Ovary (tissue), 9 donors: Measurements from ENCODE around the gene ERFE. TPM values are rescaled to one million over a fixed set of nuclear protein-coding genes. Genes with fewer than 3 reads are reported as not detected.

Experiments
- DNase-seq, 5 donors: peaks; one replicate each; pipeline ENCODE4 v3.0.0-alpha.2; 2019 to 2020
- H3K27ac ChIP-seq, 2 donors: fragments of 200-600 bp; one replicate each; pipeline versions ENCODE4 v1.5.1 to v1.8.0; 2019 to 2022
- H3K27me3 ChIP-seq: fragments of 200-600 bp; one replicate; pipeline ENCODE4 v1.8.0; 2022
- H3K36me3 ChIP-seq: fragments of 200-600 bp; sonication (generic); one replicate; pipeline ENCODE4 v1.5.1; 2019
- H3K4me1 ChIP-seq: one replicate; pipeline ENCODE4 v1.8.1; 2013; ENCODE audit warnings: mild to moderate bottlenecking, moderate library complexity; ENCODE audit not compliant: insufficient read depth
- H3K4me3 ChIP-seq: fragments of 200-600 bp; sonication (generic); one replicate; pipeline ENCODE4 v1.5.1; 2017
- H3K9me3 ChIP-seq, 2 donors: fragments of 200-600 bp in 1 of 2; sonication (generic) in 1 of 2; one replicate each; pipeline versions ENCODE4 v1.5.1 to v1.8.1; 2013 to 2019; ENCODE audit warnings: mild to moderate bottlenecking in 1 of 2, moderate library complexity in 1 of 2
- CTCF ChIP-seq, 3 donors: fragments of 450-650 bp in 2 of 3; fragments of 200-600 bp in 1 of 3; IDR thresholded peaks; one replicate each; pipeline versions ENCODE4 v1.5.1 to v1.8.0; 2016 to 2022; ENCODE audit warnings: antibody characterized with exemption in 3 of 3, mild to moderate bottlenecking in 1 of 3
- EP300 ChIP-seq: sonication (generic); formaldehyde crosslinking; IDR thresholded peaks from one replicate; pipeline ENCODE4 v1.6.1; 2017; ENCODE audit warnings: antibody characterized with exemption
- POLR2A ChIP-seq: fragments of 450-650 bp; IDR thresholded peaks from one replicate; pipeline ENCODE4 v1.6.1; 2017; ENCODE audit warnings: antibody characterized with exemption, mild to moderate bottlenecking, moderate library complexity
- WGBS, 3 donors: extraction: QIAGEN DNeasy Blood & Tissue Kit in 1 of 3; methylation state at CpG; one replicate each; pipeline versions ENCODE4 v1.1.5 to v1.1.7; 2013 to 2017; 5-methylcytosine and 5-hydroxymethylcytosine counted together
- intact Hi-C, 4 donors: fragments of 100-400 bp; cut with DNase I; formaldehyde crosslinking; loops; one replicate each; pipeline versions ENCODE4 v1.11.0 to v1.15.1; 2022 to 2023
- polyA plus RNA-seq, 2 donors: library from polyadenylated mRNA; stranded (reverse); fragments of 200-250 nt in 1 of 2; fragments of 350-450 nt in 1 of 2; fragmentation: Illumina TruSeq in 1 of 2; extraction: RNeasy Lipid Tissue Mini Kit (QIAGEN cat#74804) in 1 of 2; gene quantifications; one replicate each; pipeline ENCODE4 v1.2.3, GENCODE V29; 2013 to 2014
- total RNA-seq, 7 donors: library from RNA; depleted of rRNA in 2 of 7; stranded (reverse); fragments of >200 nt in 2 of 7; fragmentation: NEBNext Ultra II Directional in 3 of 7; extraction: Animal tissue kit (Norgen Biotek cat#: 25700) in 3 of 7; gene quantifications; one replicate each; pipeline versions ENCODE4 v1.1.0 to v1.2.4, GENCODE V29; 2016 to 2023
- donor health status: DM: no; HTN: no; CAD: no; lungs with moderate emphysema.
- donor health status: DM: no; HTN: no; CAD: no.
- donor health status: Bipolar disorder and iron deficiency.
- donor health status: DM: yes; HTN: yes; CAD: no.
- donor health status: DM: no; HTN: no; CAD: no.
- donor health status: DM: yes; HTN: yes; CAD: no.

Gene ERFE
- total and polyA plus RNA-seq, 9 donors = 0.19 to 0.69 (median 0.25) TPM; not detected in 4

GRCh38 chr2:238116298-238117198 is 42.2 kb upstream of the ERFE start:
- TF ChIP-seq CTCF (IDR thresholded peaks at IDR 0.05) (no peak), EP300 (no peak), POLR2A (no peak)
- H3K27me3 ChIP-seq = no peaks in the 10 kb centered on the region
- 88 to 90% (median 90%) methylated on average over 21 of the region's 21 CpGs for WGBS, 3 donors
- no peak for DNase-seq
- intact Hi-C loops = no loop called here
- H3K4me3 ChIP-seq = no peak overlapping the region
- no peaks in the 10 kb centered on the region for H3K9me3 ChIP-seq
- no peaks in the 10 kb centered on the region for H3K4me1 ChIP-seq
- no peaks in the 10 kb centered on the region for H3K36me3 ChIP-seq
- H3K27ac ChIP-seq = no peak overlapping the region

- DNase-seq = no peak
- intact Hi-C loops = no loop called here
- WGBS, 3 donors = 67 to 83% (median 70%) methylated on average over 11 of the region's 11 CpGs
- TF ChIP-seq EP300 (no peak), CTCF (IDR thresholded peaks at IDR 0.05) (no peak), POLR2A (no peak)
- H3K4me1 ChIP-seq = no peaks in the 10 kb centered on the region
- no peak overlapping the region for H3K27ac ChIP-seq
- H3K36me3 ChIP-seq = no peaks in the 10 kb centered on the region
- no peaks in the 10 kb centered on the region for H3K9me3 ChIP-seq
- no peak overlapping the region for H3K4me3 ChIP-seq
- no peaks in the 10 kb centered on the region for H3K27me3 ChIP-seq
These were observed 41.3 kb upstream of the ERFE start for GRCh38 chr2:238117199-238118154.

GRCh38 chr2:238119756-238120462 is 38.9 kb upstream of the ERFE start:
- Histone ChIP-seq H3K9me3 (no peaks in the 10 kb centered on the region), H3K36me3 (no peaks in the 10 kb centered on the region), H3K4me3 (no peak overlapping the region), H3K27me3 (no peaks in the 10 kb centered on the region), H3K27ac (no peak overlapping the region), H3K4me1 (no peaks in the 10 kb centered on the region)
- WGBS, 3 donors = 31 to 50% (median 43%) methylated on average over 14 to 15 of the region's 15 CpGs
- intact Hi-C loops = no loop called here
- TF ChIP-seq CTCF (IDR thresholded peaks at IDR 0.05) (no peak), EP300 (no peak), POLR2A (no peak)
- DNase-seq = no peak
